Activated T-cell treated with anti-CD3 and anti-CD28 coated beads for 1 hour (primary cell): ENCODE data around the gene SPRN.
"Not testable (repeated sequence)": the region's sequence is repeated elsewhere in the genome, so short reads cannot be mapped to it uniquely, and the experiment has no call there.

Source experiments
- DNase-seq: peaks from one replicate; pipeline ENCODE4 v3.0.0-alpha.2; 2020; ENCODE audit warnings: low read depth

SPRN gene

GRCh38 chr10:133386951-133387350, 37.5 kb downstream of the SPRN start:
- not testable (repeated sequence) for DNase-seq

- no peak for DNase-seq
These were observed 39.2 kb downstream of the SPRN start for GRCh38 chr10:133385214-133385613.

- no peak for DNase-seq
These were observed 40.4 kb downstream of the SPRN start for GRCh38 chr10:133384071-133384470.

- DNase-seq, result no peak
These were observed 40.9 kb downstream of the SPRN start for GRCh38 chr10:133383551-133383950.

GRCh38 chr10:133381036-133381435, 43.4 kb downstream of the SPRN start:
- no peak for DNase-seq

GRCh38 chr10:133379801-133380666, 44.4 kb downstream of the SPRN start:
- no peak for DNase-seq

- peak; percentile 40 for DNase-seq
These were observed 45.1 kb downstream of the SPRN start, which contains the start of gene PAOX for GRCh38 chr10:133379152-133379800. Gene PAOX (plus strand): TSS chr10:133379262. CDS start chr10:133379317, 55 bp downstream.

- peak; percentile 45 for DNase-seq
These were observed 46.0 kb downstream of the SPRN start for GRCh38 chr10:133378251-133379096.

- no peak for DNase-seq
These were observed 46.6 kb downstream of the SPRN start for GRCh38 chr10:133377818-133378250.

- no peak for DNase-seq
These were observed 47.2 kb downstream of the SPRN start for GRCh38 chr10:133377025-133377817.

GRCh38 chr10:133376183-133376582, 48.2 kb downstream of the SPRN start:
- DNase-seq, result not testable (repeated sequence)

GRCh38 chr10:133375357-133376115, 48.9 kb downstream of the SPRN start:
- DNase-seq, result no peak

- peak; percentile 90 for DNase-seq
These were observed 51.0 kb downstream of the SPRN start, which contains the start of gene ECHS1 for GRCh38 chr10:133373174-133374090. Gene ECHS1 (minus strand): TSS chr10:133373354. CDS start chr10:133373333, 21 bp downstream.

- no peak for DNase-seq
These were observed 51.9 kb downstream of the SPRN start for GRCh38 chr10:133372507-133372906.
